Adrenal gland (tissue), 5 donors: ENCODE results near the gene NPSR1.

ENCODE experiments used
- POLR2A ChIP-seq, 2 donors: fragments of 450-650 bp; IDR thresholded peaks; one replicate each; pipeline ENCODE4 v1.6.1; 2017; ENCODE audit warnings: antibody characterized with exemption in 2 of 2, mild to moderate bottlenecking in 2 of 2, moderate library complexity in 1 of 2
- TF ChIP-seq, protein P1 (sequence below), 6 experiments: fragments of 450-650 bp in 4 of 6; fragments of 200-600 bp in 2 of 6; sonication (generic) in 1 of 6; IDR thresholded peaks; 1 replicate in 5 of 6; 2 replicates in 1 of 6; pipeline versions ENCODE4 v1.5.1 to v1.8.0; 2016 to 2021; ENCODE audit warnings: antibody characterized with exemption in 6 of 6, mild to moderate bottlenecking in 2 of 6, moderate library complexity in 1 of 6
- donor health status: DM: no; HTN: no; CAD: no.

GRCh38 chr7:34886856-34887255, 228.8 kb downstream of the NPSR1 start:
- TF ChIP-seq, protein P1, sequence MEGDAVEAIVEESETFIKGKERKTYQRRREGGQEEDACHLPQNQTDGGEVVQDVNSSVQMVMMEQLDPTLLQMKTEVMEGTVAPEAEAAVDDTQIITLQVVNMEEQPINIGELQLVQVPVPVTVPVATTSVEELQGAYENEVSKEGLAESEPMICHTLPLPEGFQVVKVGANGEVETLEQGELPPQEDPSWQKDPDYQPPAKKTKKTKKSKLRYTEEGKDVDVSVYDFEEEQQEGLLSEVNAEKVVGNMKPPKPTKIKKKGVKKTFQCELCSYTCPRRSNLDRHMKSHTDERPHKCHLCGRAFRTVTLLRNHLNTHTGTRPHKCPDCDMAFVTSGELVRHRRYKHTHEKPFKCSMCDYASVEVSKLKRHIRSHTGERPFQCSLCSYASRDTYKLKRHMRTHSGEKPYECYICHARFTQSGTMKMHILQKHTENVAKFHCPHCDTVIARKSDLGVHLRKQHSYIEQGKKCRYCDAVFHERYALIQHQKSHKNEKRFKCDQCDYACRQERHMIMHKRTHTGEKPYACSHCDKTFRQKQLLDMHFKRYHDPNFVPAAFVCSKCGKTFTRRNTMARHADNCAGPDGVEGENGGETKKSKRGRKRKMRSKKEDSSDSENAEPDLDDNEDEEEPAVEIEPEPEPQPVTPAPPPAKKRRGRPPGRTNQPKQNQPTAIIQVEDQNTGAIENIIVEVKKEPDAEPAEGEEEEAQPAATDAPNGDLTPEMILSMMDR (IDR thresholded peaks at IDR 0.05), result no peak
- TF ChIP-seq POLR2A (IDR thresholded peaks at IDR 0.05), result no peak
